RWPE1 (cell line): ENCODE results near the gene RNF10.

Experiments
- CTCF ChIA-PET: fragments of 350-600 bp; sonication (Branson Sonifier 250); formaldehyde crosslinking; extraction: SDS; loops from one replicate; lab custom pipeline; 2021; lab: Yijun Ruan, JAX
- POLR2A ChIA-PET: fragments of 400-600 bp; formaldehyde crosslinking; extraction: SDS; loops from one replicate; lab custom pipeline; 2020; ENCODE audit warnings: antibody characterized with exemption; ENCODE audit not compliant: low non-redundant PET; lab: Yijun Ruan, JAX
- DNase-seq: peaks from one replicate; pipeline ENCODE4 v3.0.0; 2012; ENCODE audit warnings: low spot score
- H3K27ac ChIP-seq: fragments of 450-650 bp; 2 replicates; pipeline ENCODE4 v1.5.1; 2017
- CTCF ChIP-seq: fragments of 450-650 bp; conservative IDR thresholded peaks from 2 replicates; pipeline ENCODE4 v1.5.1; 2017; ENCODE audit warnings: low read depth, mild to moderate bottlenecking

RNF10 gene

DNA sequence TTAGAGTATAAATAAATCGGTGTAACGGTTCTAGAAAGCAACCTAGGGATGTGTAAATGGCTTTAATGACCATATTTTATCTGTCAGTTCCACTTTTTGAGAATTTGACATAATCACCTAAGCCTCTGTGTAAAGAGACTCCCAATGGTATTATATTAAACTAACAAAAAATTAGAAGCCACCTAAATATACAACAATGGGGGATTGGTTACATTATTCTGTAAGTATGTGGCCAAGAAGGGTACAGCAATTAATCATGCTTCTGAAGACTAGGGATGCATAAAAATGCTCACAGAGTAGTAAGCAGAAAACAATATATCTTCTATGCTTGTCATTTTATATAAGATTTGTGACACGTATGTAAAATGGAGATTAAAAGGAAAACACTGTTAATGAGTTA, 10.5 kb downstream of the RNF10 start:
- no peak overlapping the region for H3K27ac ChIP-seq
- POLR2A ChIA-PET, result no interaction called here
- no peak for DNase-seq
- no peak for TF ChIP-seq CTCF
- CTCF ChIA-PET, result interaction anchor here (0.6 kb wide), 2 partner anchors 12 to 57 kb away, joined by 3 to 5 read pairs; no protein-coding TSS in a partner anchor

DNA sequence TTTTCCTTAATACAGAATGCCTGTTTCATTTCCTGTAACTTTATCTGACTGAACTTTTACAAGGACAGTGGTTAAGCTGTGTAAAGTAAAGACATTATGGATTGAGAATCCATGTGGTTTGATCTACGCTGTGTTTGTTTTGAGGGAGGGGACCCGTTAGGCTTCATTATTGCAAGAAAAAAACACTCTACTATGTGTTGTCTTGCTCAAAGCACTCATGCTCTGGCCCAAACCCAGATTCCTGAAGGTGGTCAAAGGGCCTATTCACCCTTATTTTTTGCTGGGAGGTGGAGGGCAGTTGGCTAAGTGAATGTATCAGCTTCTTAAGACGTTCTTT, 11.9 kb downstream of the RNF10 start:
- H3K27ac ChIP-seq, result no peak overlapping the region
- ChIA-PET CTCF (no interaction called here), POLR2A (no interaction called here)
- DNase-seq, result no peak
- no peak for TF ChIP-seq CTCF

DNA sequence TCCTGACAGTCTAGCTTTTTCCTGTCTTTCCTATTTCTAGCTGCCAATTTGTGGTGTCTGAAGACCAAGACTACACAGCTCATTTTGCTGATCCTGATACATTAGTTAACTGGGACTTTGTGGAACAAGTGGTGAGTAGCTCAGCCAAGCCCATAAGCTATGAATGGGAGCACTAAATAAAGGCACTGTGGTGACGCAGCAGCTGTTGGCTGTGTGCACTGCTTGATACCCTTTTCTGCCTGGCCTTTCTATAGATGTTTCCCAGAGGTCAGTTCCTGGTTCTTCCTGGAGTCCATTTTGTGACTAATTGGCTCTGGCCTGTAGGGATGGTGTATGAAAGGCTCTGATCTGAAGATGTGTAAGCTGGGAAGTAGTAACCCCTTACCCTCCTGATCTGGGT, 20.5 kb downstream of the RNF10 start:
- ChIA-PET CTCF (interaction anchor here (0.5 to 0.6 kb wide), 4 partner anchors 86 to 542 kb away, joined by 3 to 4 read pairs (median 4); no protein-coding TSS in a partner anchor), POLR2A (no interaction called here)
- DNase-seq, result no peak
- H3K27ac ChIP-seq, result no peak overlapping the region
- TF ChIP-seq CTCF, result no peak

DNA sequence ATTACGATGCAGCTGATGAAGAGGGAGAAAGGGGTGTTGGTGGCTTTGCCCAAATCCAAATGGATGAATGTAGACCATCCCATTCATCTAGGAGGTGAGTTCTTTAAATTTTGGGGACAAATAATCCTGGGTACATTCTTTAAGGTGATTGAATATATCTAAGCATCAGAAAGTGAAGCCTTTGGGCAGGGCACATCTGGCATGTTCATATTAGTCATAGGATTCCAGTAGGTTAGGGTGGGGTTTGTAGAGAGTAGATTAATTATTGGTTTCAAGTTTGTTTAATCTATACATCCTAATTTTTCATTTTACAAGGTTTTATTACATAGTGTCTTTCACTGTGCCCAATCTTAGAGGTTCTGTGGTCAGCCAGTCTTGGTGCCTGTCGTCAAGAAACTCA, 23.4 kb downstream of the RNF10 start:
- TF ChIP-seq CTCF, result no peak
- ChIA-PET CTCF (interaction anchor here (0.6 kb wide), 1 partner anchor 23 kb away, joined by 4 read pairs; no protein-coding TSS in a partner anchor), POLR2A (no interaction called here)
- DNase-seq, result no peak
- H3K27ac ChIP-seq, result no peak overlapping the region

DNA sequence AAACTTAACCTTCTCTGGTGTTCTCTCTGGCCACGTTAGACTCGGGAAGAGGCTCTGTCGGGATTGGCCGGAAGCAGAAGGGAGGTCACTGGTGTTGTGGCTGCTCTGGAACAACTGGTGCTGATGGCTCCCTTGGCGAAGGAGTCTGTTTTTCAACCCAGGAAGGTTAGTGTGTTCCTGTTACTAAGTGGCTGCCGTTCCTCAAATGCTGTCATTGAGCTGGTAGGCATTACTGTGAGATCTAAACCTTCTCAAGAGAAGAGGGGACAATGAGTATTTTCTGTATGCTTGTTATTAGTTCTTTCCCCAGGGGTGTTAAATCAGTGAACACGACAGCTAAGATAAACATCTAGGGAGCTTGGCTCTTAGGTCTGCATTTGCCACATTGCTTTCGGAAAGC, 28.8 kb downstream of the RNF10 start:
- TF ChIP-seq CTCF, result no peak
- CTCF ChIA-PET, result no interaction called here
- DNase-seq, result no peak
- POLR2A ChIA-PET, result no interaction called here
- H3K27ac ChIP-seq, result no peak overlapping the region

- TF ChIP-seq CTCF, result no peak
- H3K27ac ChIP-seq, result no peak overlapping the region
- DNase-seq, result no peak
- POLR2A ChIA-PET, result no interaction called here
- CTCF ChIA-PET, result no interaction called here
Observed at GRCh38 chr12:120563495-120563894, 29.3 kb downstream of the RNF10 start.

DNA sequence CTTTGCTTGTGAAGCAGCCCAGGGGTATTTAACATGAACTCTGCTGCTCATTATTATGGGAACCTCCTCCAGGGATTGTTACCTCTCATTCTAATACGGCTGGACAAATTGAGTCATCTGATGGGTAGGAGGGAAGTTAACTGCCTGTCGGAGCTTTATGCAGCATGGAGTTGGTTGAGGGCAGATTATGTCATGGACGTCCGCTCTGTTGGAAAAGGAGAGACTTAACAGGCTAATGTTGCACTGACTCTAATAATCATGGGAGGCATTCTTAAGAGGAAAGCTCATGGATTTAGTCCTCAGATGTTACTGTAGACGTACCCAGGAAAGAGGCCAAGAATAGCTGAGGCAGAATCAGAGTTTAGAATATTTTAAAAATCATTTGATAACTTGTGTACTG, 37.1 kb downstream of the RNF10 start:
- POLR2A ChIA-PET, result no interaction called here
- CTCF ChIA-PET, result no interaction called here

More for the DNA sequence above, 37.1 kb downstream of the RNF10 start:
- DNase-seq, result no peak
- TF ChIP-seq CTCF, result no peak
- H3K27ac ChIP-seq, result no peak overlapping the region
